ENCODE data around the gene KCTD20. TPM values are rescaled to one million over a fixed set of nuclear protein-coding genes. Genes with fewer than 3 reads are reported as not detected.
A peak's percentile ranks its signal among the peaks of the same experiment; 100 is the strongest.

KCTD20 gene
- total and polyA plus RNA-seq, 10 of the 15 experiments (the other 5 are each of a cell fraction or from before 2014, with no cell fraction given) = 18.1 to 77.0 (median 50.5) TPM

GRCh38 chr6:36432151-36432671 lies 10.6 kb upstream of the KCTD20 start (continued):
- TF ChIP-seq NKRF (conservative IDR thresholded peaks at IDR 0.05) = no peak
- TF ChIP-seq ZSCAN29 (IDR thresholded peaks at IDR 0.05) = no peak
- TF ChIP-seq E2F8 (IDR thresholded peaks at IDR 0.05; ENCODE audit: low read depth, partially characterized antibody) = no peak
- no peak for TF ChIP-seq PRDM15 (CRISPR knock-in tag; IDR thresholded peaks at IDR 0.05)
- TF ChIP-seq BCL3 (IDR thresholded peaks at IDR 0.05; ENCODE audit: borderline replicate concordance, insufficient read depth, low read depth, low read length, poor library complexity, severe bottlenecking) = no peak
- TF ChIP-seq TARDBP (IDR thresholded peaks at IDR 0.05; ENCODE audit: borderline replicate concordance) = no peak
- TF ChIP-seq CTCF (IDR thresholded peaks at IDR 0.05 in 2 of 3, conservative IDR thresholded peaks at IDR 0.05 in 1 of 3; ENCODE audit: control insufficient read depth in 2 of 3, extremely low read depth in 1 of 3, insufficient read depth in 1 of 3, low read depth in 3 of 3, low read length in 3 of 3) = no peak
- peak; percentile 90; the same call in 1 of the 2 replicates for TF ChIP-seq FOXM1 (IDR thresholded peaks at IDR 0.05; ENCODE audit: low read depth, low read length)
- no peak for TF ChIP-seq KDM1A (IDR thresholded peaks at IDR 0.05; ENCODE audit: borderline replicate concordance)
- TF ChIP-seq CBFB (IDR thresholded peaks at IDR 0.05; ENCODE audit: low read depth) = peak; percentile 83; the same call in 1 of the 2 replicates
- no peak for TF ChIP-seq EZH2 (IDR thresholded peaks at IDR 0.05; ENCODE audit: borderline replicate concordance, control insufficient read depth, low read depth, low read length)
- TF ChIP-seq CEBPB (IDR thresholded peaks at IDR 0.05; ENCODE audit: borderline replicate concordance in 1 of 2, low read depth in 2 of 2, low read length in 2 of 2) = no peak
- no peak for TF ChIP-seq STAT3 (IDR thresholded peaks at IDR 0.05; ENCODE audit: low read depth, low read length)
- TF ChIP-seq BMI1 (IDR thresholded peaks at IDR 0.05; ENCODE audit: borderline replicate concordance) = no peak
- no peak for TF ChIP-seq SRF (IDR thresholded peaks at IDR 0.05; ENCODE audit: low read depth in 2 of 2, low read length in 2 of 2)
- no peak for TF ChIP-seq SP1 (IDR thresholded peaks at IDR 0.05; ENCODE audit: low read depth, low read length)
